Left ventricle myocardium inferior (tissue), 1 donor: ENCODE measurements around the gene TMX2. TPM values are rescaled to one million over a fixed set of nuclear protein-coding genes. Genes with fewer than 3 reads are reported as not detected.
"Not testable (repeated sequence)": the region's sequence is repeated elsewhere in the genome, so short reads cannot be mapped to it uniquely, and the experiment has no call there.

Experiments used
- DNase-seq: peaks from one replicate; pipeline ENCODE4 v3.0.0-alpha.2; 2020
- H3K27ac ChIP-seq: fragments of 200-600 bp; replicated peaks from 2 replicates; pipeline ENCODE4 v1.8.0; 2021
- H3K27me3 ChIP-seq: fragments of 200-600 bp; 2 replicates; pipeline ENCODE4 v1.8.0; 2021; ENCODE audit warnings: low read depth
- H3K36me3 ChIP-seq: fragments of 200-600 bp; 2 replicates; pipeline ENCODE4 v1.8.0; 2021
- H3K4me1 ChIP-seq: fragments of 200-600 bp; 2 replicates; pipeline ENCODE4 v1.8.0; 2021
- H3K4me3 ChIP-seq: fragments of 200-600 bp; 2 replicates; pipeline ENCODE4 v1.8.0; 2021; ENCODE audit warnings: mild to moderate bottlenecking, moderate library complexity
- H3K9me3 ChIP-seq: fragments of 200-600 bp; replicated peaks from 2 replicates; pipeline ENCODE4 v1.8.0; 2021
- CTCF ChIP-seq: fragments of 200-600 bp; IDR thresholded peaks from 2 replicates; pipeline ENCODE4 v1.8.0; 2021; ENCODE audit warnings: antibody characterized with exemption, mild to moderate bottlenecking, borderline replicate concordance
- intact Hi-C: fragments of 100-400 bp; cut with micrococcal nuclease; formaldehyde crosslinking; loops from one replicate; pipeline ENCODE4 v1.11.0; 2022
- total RNA-seq: library from RNA; stranded (reverse); fragmentation: NEBNext Ultra II Directional; extraction: Animal tissue kit (Norgen Biotek cat#: 25700); gene quantifications from one replicate; pipeline ENCODE4 v1.2.1, GENCODE V29; 2021
- donor health status: DM: no; HTN: yes; CAD: no; lungs with severe emphysema.

The TMX2 gene
- total RNA-seq, 1 donor from 2014 or later, result 64.3 TPM

GRCh38 chr11:57668434-57668782, 44.0 kb upstream of the TMX2 start:
- Histone ChIP-seq H3K27ac (peak overlapping the region; percentile 99), H3K4me3 (peak overlapping the region; percentile 96), H3K9me3 (no peaks in the 10 kb centered on the region), H3K36me3 (peaks cover 16% of the 10 kb centered on the region), H3K4me1 (peaks cover 58% of the 10 kb centered on the region), H3K27me3 (no peaks in the 10 kb centered on the region)
- intact Hi-C loops, result no loop called here
- no peak for DNase-seq
- TF ChIP-seq CTCF, result no peak

GRCh38 chr11:57674251-57674650, 38.1 kb upstream of the TMX2 start:
- peaks cover 50% of the 10 kb centered on the region for H3K4me1 ChIP-seq
- intact Hi-C loops, result no loop called here
- TF ChIP-seq CTCF, result no peak
- DNase-seq, result no peak
- peaks cover 49% of the 10 kb centered on the region for H3K36me3 ChIP-seq
- H3K27ac ChIP-seq, result no peak overlapping the region
- no peak overlapping the region for H3K4me3 ChIP-seq
- no peaks in the 10 kb centered on the region for H3K9me3 ChIP-seq
- no peaks in the 10 kb centered on the region for H3K27me3 ChIP-seq

GRCh38 chr11:57675176-57675941, 37.0 kb upstream of the TMX2 start:
- Histone ChIP-seq H3K27me3 (no peaks in the 10 kb centered on the region), H3K27ac (no peak overlapping the region), H3K9me3 (no peaks in the 10 kb centered on the region), H3K4me3 (no peak overlapping the region), H3K36me3 (peaks cover 49% of the 10 kb centered on the region), H3K4me1 (peaks cover 50% of the 10 kb centered on the region)
- intact Hi-C loops, result no loop called here
- TF ChIP-seq CTCF, result no peak
- no peak for DNase-seq

- no peak for TF ChIP-seq CTCF
- DNase-seq, result no peak
- Histone ChIP-seq H3K4me3 (no peak overlapping the region), H3K4me1 (peaks cover 45% of the 10 kb centered on the region), H3K27ac (no peak overlapping the region), H3K36me3 (peaks cover 52% of the 10 kb centered on the region), H3K27me3 (no peaks in the 10 kb centered on the region), H3K9me3 (no peaks in the 10 kb centered on the region)
- intact Hi-C loops, result no loop called here
Measured at GRCh38 chr11:57679396-57679795, 33.0 kb upstream of the TMX2 start.

DNA sequence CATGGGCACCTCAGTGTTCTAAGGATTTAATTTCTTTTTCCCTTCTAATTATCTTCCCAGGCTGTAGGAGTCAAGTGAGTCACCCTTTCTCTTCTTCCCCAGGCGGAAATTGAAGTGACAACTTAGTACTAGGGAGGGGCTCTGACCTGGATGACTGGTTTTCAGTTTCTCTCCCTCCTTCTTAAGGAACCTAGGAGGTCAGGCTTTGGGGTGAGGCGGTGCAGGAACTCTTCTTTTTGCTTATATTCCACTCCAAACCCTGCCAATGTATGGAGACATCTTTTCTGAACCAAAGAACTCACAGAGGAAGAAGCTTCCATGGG, 31.9 kb upstream of the TMX2 start:
- peaks cover 39% of the 10 kb centered on the region for H3K4me1 ChIP-seq
- peaks cover 55% of the 10 kb centered on the region for H3K36me3 ChIP-seq
- no peak overlapping the region for H3K27ac ChIP-seq
- no peaks in the 10 kb centered on the region for H3K9me3 ChIP-seq
- intact Hi-C loops, result no loop called here
- TF ChIP-seq CTCF, result no peak
- no peaks in the 10 kb centered on the region for H3K27me3 ChIP-seq
- DNase-seq, result no peak
- no peak overlapping the region for H3K4me3 ChIP-seq

DNA sequence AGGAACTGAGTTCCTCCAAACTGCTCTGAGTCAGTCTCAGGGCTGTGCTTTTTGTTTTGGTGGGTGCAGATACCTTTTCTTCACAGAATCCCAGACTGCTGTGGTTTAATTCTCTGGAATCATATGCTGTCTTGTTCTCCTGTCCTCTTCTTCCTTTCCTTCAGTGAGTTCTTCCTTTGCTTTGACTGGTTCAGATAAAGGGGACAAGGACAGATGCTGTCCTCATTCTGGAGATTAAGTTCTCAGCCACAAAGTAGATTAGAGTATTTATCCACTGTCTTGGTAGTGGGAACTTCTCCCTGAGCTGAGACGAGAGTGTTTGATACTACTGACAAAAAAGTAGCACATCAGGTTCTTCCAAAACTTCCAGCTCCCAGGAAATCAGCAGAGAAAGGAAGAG, 31.2 kb upstream of the TMX2 start:
- intact Hi-C loops, result no loop called here
- DNase-seq, result no peak
- H3K9me3 ChIP-seq, result no peaks in the 10 kb centered on the region
- H3K4me1 ChIP-seq, result peaks cover 38% of the 10 kb centered on the region
- H3K27me3 ChIP-seq, result no peaks in the 10 kb centered on the region
- peaks cover 57% of the 10 kb centered on the region for H3K36me3 ChIP-seq
- no peak overlapping the region for H3K27ac ChIP-seq
- H3K4me3 ChIP-seq, result no peak overlapping the region
- no peak for TF ChIP-seq CTCF

DNA sequence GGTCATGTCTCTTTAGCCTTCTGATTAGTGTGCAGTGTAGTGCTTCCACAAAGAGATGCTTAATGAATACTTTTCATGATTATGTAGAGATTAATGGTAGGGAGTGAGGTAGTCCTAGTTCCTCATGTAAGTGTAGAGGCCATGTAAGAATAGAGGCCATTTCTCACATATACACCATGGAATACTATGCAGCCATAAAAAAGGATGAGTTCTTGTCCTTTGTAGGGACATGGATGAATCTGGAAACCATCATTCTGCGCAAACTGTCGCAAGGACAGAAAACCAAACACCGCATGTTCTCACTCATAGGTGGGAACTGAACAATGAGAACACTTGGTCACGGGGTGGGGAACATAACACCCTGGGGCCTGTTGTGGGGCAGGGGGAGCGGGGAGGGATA, 21.9 kb upstream of the TMX2 start:
- peaks cover 98% of the 10 kb centered on the region for H3K36me3 ChIP-seq
- H3K27me3 ChIP-seq, H3K4me3 ChIP-seq, intact Hi-C loops, H3K4me1 ChIP-seq, DNase-seq, H3K9me3 ChIP-seq, H3K27ac ChIP-seq: not testable (repeated sequence)
